PC-3 (cell line): ENCODE results near the gene COPG2. TPM values are rescaled to one million over a fixed set of nuclear protein-coding genes. Genes with fewer than 3 reads are reported as not detected.

ENCODE experiments used
- microRNA-seq: library from miRNA; unstranded; fragments of <30 nt; microRNA quantifications from one replicate; pipeline ENCODE4 v1.1.0, GENCODE V29; 2020; ENCODE audit not compliant: unreplicated experiment
- total RNA-seq: library from RNA; depleted of rRNA; stranded (reverse); fragments of >200 nt; gene quantifications from 2 replicates; pipeline ENCODE4 v1.2.3, GENCODE V29; 2014; rRNA removed

Gene COPG2
- total RNA-seq, 1 experiment from 2014 or later = 9.1 TPM

Small RNA genes lying within 50 kb of the gene (microRNA-seq; reads per million reads assigned to microRNA genes)
- 974 reads per million, percentile 84 among the genes with 10 or more reads in this experiment for gene MIR335

Other genes starting within 250 kb of the COPG2 start
- gene CEP41, start 227.7 kb downstream of the COPG2 start, total RNA-seq = 10.4 and 10.7 TPM in 2 replicates
- 21.1 and 25.2 TPM in 2 replicates for gene MEST, start 176.7 kb downstream of the COPG2 start, total RNA-seq
- not detected in 2 replicates for gene TSGA13, start 17.8 kb upstream of the COPG2 start, total RNA-seq
- gene KLF14, start 65.5 kb upstream of the COPG2 start, total RNA-seq = not detected in 2 replicates